ENCODE results near the gene CACNA2D3. TPM values are rescaled to one million over a fixed set of nuclear protein-coding genes. Genes with fewer than 3 reads are reported as not detected.

The CACNA2D3 gene
- total RNA-seq, 1 donor from 2014 or later: 0.29 TPM

DNA sequence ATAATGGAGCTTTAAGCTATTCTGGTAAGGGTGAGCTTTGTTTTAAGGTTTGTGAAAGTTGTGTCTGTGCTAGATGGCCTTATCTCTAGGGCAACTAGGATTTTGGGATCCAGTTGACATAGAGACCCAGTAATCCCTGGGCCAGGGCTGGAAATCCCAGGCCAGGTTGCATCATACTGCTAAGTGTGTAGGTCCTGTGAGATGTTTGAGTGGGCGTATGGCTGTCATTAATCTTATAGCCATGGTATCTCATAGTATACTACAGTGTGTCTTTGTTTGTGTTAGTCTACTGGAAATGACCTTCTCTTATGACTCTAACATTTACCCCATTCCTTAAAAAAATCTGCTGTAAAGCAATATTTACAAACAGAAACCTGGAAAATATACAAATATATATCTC, 151.4 kb downstream of the CACNA2D3 start:
- DNase-seq (ENCODE audit: low spot score, unreplicated experiment): no peak
- Mint-ChIP-seq H3K36me3 (ENCODE audit: insufficient read depth) (no peaks in the 10 kb centered on the region), H3K4me3 (ENCODE audit: low read depth) (no peak overlapping the region), H3K27me3 (peaks cover 26% of the 10 kb centered on the region), H3K9me3 (ENCODE audit: low read depth) (no peaks in the 10 kb centered on the region), H3K27ac (no peak overlapping the region), H3K4me1 (ENCODE audit: low read depth) (no peaks in the 10 kb centered on the region)
- TF ChIP-seq, protein P1, sequence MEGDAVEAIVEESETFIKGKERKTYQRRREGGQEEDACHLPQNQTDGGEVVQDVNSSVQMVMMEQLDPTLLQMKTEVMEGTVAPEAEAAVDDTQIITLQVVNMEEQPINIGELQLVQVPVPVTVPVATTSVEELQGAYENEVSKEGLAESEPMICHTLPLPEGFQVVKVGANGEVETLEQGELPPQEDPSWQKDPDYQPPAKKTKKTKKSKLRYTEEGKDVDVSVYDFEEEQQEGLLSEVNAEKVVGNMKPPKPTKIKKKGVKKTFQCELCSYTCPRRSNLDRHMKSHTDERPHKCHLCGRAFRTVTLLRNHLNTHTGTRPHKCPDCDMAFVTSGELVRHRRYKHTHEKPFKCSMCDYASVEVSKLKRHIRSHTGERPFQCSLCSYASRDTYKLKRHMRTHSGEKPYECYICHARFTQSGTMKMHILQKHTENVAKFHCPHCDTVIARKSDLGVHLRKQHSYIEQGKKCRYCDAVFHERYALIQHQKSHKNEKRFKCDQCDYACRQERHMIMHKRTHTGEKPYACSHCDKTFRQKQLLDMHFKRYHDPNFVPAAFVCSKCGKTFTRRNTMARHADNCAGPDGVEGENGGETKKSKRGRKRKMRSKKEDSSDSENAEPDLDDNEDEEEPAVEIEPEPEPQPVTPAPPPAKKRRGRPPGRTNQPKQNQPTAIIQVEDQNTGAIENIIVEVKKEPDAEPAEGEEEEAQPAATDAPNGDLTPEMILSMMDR (IDR thresholded peaks at IDR 0.05; ENCODE audit: unreplicated experiment): no peak

GRCh38 chr3:54274607-54275006, 152.3 kb downstream of the CACNA2D3 start:
- Mint-ChIP-seq H3K36me3 (ENCODE audit: insufficient read depth) (no peaks in the 10 kb centered on the region), H3K4me3 (ENCODE audit: low read depth) (no peak overlapping the region), H3K27me3 (peaks cover 21% of the 10 kb centered on the region), H3K9me3 (ENCODE audit: low read depth) (no peaks in the 10 kb centered on the region), H3K27ac (no peak overlapping the region), H3K4me1 (ENCODE audit: low read depth) (no peaks in the 10 kb centered on the region)
- TF ChIP-seq, protein P1 (IDR thresholded peaks at IDR 0.05; ENCODE audit: unreplicated experiment): no peak
- no peak for DNase-seq (ENCODE audit: low spot score, unreplicated experiment)

- Mint-ChIP-seq H3K36me3 (ENCODE audit: insufficient read depth) (no peaks in the 10 kb centered on the region), H3K27ac (no peak overlapping the region), H3K27me3 (peaks cover 8% of the 10 kb centered on the region), H3K9me3 (ENCODE audit: low read depth) (no peaks in the 10 kb centered on the region), H3K4me1 (ENCODE audit: low read depth) (no peaks in the 10 kb centered on the region), H3K4me3 (ENCODE audit: low read depth) (no peak overlapping the region)
- DNase-seq (ENCODE audit: low spot score, unreplicated experiment): no peak
- TF ChIP-seq, protein P1 (IDR thresholded peaks at IDR 0.05; ENCODE audit: unreplicated experiment): no peak
Observed at GRCh38 chr3:54279005-54279583, 156.7 kb downstream of the CACNA2D3 start.

GRCh38 chr3:54283470-54283869, 161.1 kb downstream of the CACNA2D3 start:
- peaks cover 8% of the 10 kb centered on the region for H3K27me3 Mint-ChIP-seq
- no peaks in the 10 kb centered on the region for H3K36me3 Mint-ChIP-seq (ENCODE audit: insufficient read depth)
- no peak for DNase-seq (ENCODE audit: low spot score, unreplicated experiment)
- H3K4me3 Mint-ChIP-seq (ENCODE audit: low read depth): no peak overlapping the region
- peaks cover 4% of the 10 kb centered on the region for H3K9me3 Mint-ChIP-seq (ENCODE audit: low read depth)
- H3K4me1 Mint-ChIP-seq (ENCODE audit: low read depth): no peaks in the 10 kb centered on the region
- no peak overlapping the region for H3K27ac Mint-ChIP-seq
- TF ChIP-seq, protein P1 (IDR thresholded peaks at IDR 0.05; ENCODE audit: unreplicated experiment): no peak

DNA sequence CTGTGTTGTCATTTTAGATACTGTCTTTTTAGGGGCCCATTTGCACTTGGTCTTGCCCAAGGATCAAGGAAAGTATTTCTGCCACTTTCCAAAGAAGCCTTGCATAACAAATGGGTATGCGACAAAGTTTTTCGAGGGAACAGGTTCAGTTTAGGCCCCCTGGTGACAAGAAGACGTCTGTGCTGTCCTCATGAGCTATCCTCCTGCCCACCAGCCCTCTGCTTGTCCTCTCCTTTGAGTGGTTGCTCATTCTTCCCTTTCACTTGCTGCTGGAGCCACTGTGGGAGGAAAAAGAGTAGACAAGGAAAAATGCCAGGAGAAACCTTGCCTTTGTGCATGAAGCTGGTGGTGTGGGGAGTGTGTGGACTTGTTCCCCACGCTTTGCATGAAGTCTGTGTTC, 171.9 kb downstream of the CACNA2D3 start:
- no peak overlapping the region for H3K27ac Mint-ChIP-seq
- no peak overlapping the region for H3K4me3 Mint-ChIP-seq (ENCODE audit: low read depth)
- TF ChIP-seq, protein P1 (IDR thresholded peaks at IDR 0.05; ENCODE audit: unreplicated experiment): peak; percentile 21
- H3K4me1 Mint-ChIP-seq (ENCODE audit: low read depth): peaks cover 1% of the 10 kb centered on the region
- DNase-seq (ENCODE audit: low spot score, unreplicated experiment): no peak
- H3K27me3 Mint-ChIP-seq: peaks cover 21% of the 10 kb centered on the region
- peaks cover 3% of the 10 kb centered on the region for H3K9me3 Mint-ChIP-seq (ENCODE audit: low read depth)
- H3K36me3 Mint-ChIP-seq (ENCODE audit: insufficient read depth): no peaks in the 10 kb centered on the region
